ENCODE data around the gene ZMYND11. TPM values are rescaled to one million over a fixed set of nuclear protein-coding genes. Genes with fewer than 3 reads are reported as not detected.
"Not testable (repeated sequence)": the region's sequence is repeated elsewhere in the genome, so short reads cannot be mapped to it uniquely, and the experiment has no call there.

Gene ZMYND11
- total RNA-seq, 1 experiment from 2014 or later: 36.9 TPM

DNA sequence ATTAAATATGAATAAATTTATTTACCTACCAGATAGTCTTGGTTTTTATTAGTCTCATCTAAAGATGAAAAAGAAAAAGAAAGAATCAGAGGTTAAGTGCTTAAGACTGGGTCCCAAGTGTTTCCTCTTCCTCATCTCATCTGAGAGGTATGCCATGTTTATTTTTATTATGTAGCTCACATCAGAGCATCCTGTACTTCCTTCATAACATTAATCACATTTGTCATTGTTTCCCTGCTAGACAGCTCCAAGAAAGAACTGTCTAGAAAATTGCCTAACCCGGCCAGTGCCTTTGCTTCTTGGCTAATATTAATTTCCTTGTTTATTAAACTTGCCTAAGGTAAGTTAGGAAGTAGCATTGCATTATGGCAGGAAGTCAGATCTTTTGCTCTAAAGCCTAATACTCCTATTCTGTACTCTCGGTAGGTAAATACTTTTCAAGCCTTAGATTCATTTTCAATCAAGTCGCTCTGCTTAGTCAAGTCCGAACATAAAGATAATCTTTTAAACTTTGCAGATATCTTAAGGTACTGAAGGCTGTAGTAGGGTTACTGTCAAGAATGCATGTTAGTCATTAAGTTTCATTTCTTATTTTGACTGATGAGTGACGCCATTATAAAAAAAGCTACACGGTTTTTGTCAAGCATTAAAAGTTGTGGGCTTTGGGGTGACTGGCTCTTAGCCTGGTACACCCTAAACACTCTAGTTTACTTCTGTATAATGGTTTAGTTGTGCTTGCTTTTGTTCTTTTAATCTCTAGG, 47.4 kb downstream of the ZMYND11 start:
- DNase-seq (ENCODE audit: low read depth, low spot score): no peak
- in situ Hi-C loops (cut with HindIII; ENCODE audit: low pct_unique_long_range_greater_than_20kb, low sequenced_read_pairs): no loop called here

DNA sequence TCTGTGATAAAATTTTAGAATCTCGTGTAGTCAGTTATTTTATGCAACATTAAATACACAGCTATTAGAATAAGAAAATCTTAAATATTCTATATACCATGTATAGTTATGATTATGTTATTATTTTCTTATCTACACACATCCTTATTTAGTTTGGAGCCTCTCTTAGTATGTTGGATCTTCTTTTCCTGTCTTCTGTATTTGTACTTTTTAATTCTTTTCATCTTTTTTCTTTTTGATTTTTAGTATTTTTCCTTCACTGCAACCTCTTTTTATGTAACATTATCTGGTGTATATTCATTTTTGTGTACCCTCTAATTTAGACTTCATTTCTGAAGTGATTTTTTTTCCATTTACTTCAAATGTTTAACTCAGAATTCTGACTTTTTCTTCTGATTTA, 48.9 kb downstream of the ZMYND11 start:
- in situ Hi-C loops (cut with HindIII; ENCODE audit: low pct_unique_long_range_greater_than_20kb, low sequenced_read_pairs): no loop called here
- no peak for DNase-seq (ENCODE audit: low read depth, low spot score)

- in situ Hi-C loops (cut with HindIII; ENCODE audit: low pct_unique_long_range_greater_than_20kb, low sequenced_read_pairs): no loop called here
- DNase-seq (ENCODE audit: low read depth, low spot score): no peak
These were observed 49.7 kb downstream of the ZMYND11 start for GRCh38 chr10:184911-185310.

GRCh38 chr10:185571-185970, 50.3 kb downstream of the ZMYND11 start:
- in situ Hi-C loops (cut with HindIII; ENCODE audit: low pct_unique_long_range_greater_than_20kb, low sequenced_read_pairs); DNase-seq (ENCODE audit: low read depth, low spot score): not testable (repeated sequence)

DNA sequence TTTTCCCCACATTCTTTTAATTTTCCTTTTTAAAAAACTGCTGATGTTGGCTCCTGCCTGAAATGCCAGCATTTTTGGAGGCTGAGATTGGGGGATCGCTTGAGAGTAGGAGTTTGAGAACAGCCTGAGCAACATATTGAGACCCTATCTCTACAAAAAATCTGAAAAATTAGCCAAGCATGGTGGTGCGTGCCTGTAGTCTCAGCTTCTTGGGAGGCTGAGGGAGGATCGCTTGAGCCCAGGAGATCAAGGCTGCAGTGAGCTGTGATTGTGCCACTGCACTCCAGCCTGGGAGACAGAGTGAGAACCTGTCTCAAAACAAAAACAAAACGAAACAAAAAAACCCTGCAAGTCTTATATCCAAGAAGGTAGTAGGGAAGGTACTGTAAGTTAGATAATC, 51.7 kb downstream of the ZMYND11 start:
- DNase-seq (ENCODE audit: low read depth, low spot score): no peak
- in situ Hi-C loops (cut with HindIII; ENCODE audit: low pct_unique_long_range_greater_than_20kb, low sequenced_read_pairs): no loop called here

- in situ Hi-C loops (cut with HindIII; ENCODE audit: low pct_unique_long_range_greater_than_20kb, low sequenced_read_pairs): no loop called here
- DNase-seq (ENCODE audit: low read depth, low spot score): no peak
These were observed 53.3 kb downstream of the ZMYND11 start for GRCh38 chr10:188546-188945.

DNA sequence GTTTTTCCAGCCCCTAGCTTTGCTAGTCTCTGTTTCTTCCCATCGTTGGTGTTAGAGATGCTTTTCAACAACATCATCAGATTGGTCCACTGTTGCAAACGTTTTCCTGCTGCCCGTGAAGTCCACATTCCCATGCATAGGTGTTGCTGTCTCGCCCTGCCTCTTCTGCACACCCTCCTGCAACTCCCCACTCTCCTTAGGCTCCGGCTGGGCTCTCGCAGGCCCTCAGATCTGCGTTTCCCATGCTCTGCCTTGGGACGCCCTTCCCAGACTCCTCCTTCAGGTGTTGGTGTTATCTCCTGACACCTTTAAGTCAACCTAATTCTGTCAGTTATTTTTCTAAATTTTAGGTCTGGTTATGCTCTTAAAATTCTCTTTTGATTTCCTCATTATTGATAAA, 55.0 kb downstream of the ZMYND11 start:
- in situ Hi-C loops (cut with HindIII; ENCODE audit: low pct_unique_long_range_greater_than_20kb, low sequenced_read_pairs): no loop called here
- DNase-seq (ENCODE audit: low read depth, low spot score): no peak

GRCh38 chr10:191703-192518, 56.7 kb downstream of the ZMYND11 start:
- in situ Hi-C loops (cut with HindIII; ENCODE audit: low pct_unique_long_range_greater_than_20kb, low sequenced_read_pairs): no loop called here
- DNase-seq (ENCODE audit: low read depth, low spot score): no peak

DNA sequence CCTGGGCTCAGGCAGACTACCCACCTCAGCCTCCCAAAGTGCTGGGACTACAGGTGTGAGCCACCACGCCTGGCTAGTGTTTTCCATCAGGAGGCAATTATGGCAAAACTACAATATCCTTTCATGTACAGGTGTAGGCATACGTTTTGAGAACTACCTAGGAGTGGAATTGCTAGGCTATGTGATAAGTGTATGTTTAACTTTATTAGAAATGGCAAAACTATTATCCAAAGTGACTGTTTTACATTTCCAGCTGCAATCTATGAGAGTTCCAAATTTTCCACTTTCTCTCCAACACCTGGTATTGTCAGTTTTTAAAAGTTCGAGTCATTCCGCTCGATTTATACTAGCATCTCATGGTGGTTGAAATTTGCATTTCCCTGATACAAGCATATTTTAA, 59.0 kb downstream of the ZMYND11 start:
- in situ Hi-C loops (cut with HindIII; ENCODE audit: low pct_unique_long_range_greater_than_20kb, low sequenced_read_pairs): no loop called here
- no peak for DNase-seq (ENCODE audit: low read depth, low spot score)

DNA sequence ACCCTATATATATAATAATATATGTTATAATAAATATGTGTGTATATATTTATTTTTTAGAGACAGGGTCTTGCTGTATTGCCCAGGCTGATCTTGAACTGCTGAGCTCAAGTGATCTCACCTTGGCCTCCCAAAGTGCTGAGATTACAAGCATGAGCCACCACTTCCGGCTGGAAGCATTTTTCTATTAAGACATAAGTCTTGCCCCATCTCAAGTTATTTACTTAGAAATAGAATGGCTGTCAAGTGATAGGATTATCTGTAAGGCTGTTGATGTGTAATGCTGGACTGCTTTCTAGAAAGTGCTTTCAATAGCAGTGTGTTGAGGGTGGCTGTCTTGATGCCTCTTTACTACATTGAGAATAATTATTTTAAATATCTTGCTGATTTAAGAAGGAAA, 65.2 kb downstream of the ZMYND11 start:
- in situ Hi-C loops (cut with HindIII; ENCODE audit: low pct_unique_long_range_greater_than_20kb, low sequenced_read_pairs): no loop called here
- no peak for DNase-seq (ENCODE audit: low read depth, low spot score)

DNA sequence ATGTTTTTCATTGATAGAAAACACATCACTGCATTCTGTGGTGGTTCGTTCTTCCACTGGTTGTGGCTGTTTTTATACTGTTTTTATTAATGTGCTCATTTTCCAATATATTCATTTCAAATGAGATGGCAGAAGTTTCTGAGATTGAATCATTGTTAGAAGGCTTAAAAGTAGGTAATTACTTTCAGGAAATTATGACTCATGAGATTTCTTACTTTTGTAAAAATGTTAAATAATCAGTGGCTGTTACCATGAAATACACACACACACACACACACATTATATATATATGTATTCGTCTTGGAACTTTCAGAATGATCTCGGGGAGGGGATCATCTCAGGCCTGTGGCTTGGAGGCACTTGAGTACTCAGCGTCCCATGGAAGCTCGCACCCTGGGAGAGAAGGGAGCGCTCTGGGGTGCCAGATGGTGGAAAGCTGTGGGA, 66.1 kb downstream of the ZMYND11 start:
- in situ Hi-C loops (cut with HindIII; ENCODE audit: low pct_unique_long_range_greater_than_20kb, low sequenced_read_pairs): no loop called here
- DNase-seq (ENCODE audit: low read depth, low spot score): no peak

- in situ Hi-C loops (cut with HindIII; ENCODE audit: low pct_unique_long_range_greater_than_20kb, low sequenced_read_pairs): no loop called here
- DNase-seq (ENCODE audit: low read depth, low spot score): no peak
These were observed 73.4 kb downstream of the ZMYND11 start for GRCh38 chr10:208616-209015.

DNA sequence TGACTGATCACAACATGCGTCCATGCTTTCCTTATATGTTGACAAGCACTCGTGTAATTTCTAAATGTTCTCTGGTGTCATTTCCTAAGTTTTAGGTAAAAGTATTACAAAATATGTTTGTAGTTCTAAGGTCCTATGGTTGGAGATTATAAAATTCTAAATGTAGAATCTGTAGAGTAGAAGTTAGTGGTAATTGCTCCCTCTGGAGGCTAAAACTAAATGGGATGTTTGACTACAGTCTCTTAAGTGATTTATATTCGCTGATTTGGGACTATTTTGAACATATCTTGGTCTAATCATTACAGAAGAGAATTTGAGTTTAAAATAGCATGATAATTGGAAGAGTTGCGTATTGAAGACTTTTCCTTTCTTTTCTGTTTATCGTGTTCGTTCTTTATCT, 74.1 kb downstream of the ZMYND11 start:
- DNase-seq (ENCODE audit: low read depth, low spot score): peak; percentile 21
- in situ Hi-C loops (cut with HindIII; ENCODE audit: low pct_unique_long_range_greater_than_20kb, low sequenced_read_pairs): no loop called here

- in situ Hi-C loops (cut with HindIII; ENCODE audit: low pct_unique_long_range_greater_than_20kb, low sequenced_read_pairs): no loop called here
These were observed 75.0 kb downstream of the ZMYND11 start for GRCh38 chr10:210297-210696.

DNA sequence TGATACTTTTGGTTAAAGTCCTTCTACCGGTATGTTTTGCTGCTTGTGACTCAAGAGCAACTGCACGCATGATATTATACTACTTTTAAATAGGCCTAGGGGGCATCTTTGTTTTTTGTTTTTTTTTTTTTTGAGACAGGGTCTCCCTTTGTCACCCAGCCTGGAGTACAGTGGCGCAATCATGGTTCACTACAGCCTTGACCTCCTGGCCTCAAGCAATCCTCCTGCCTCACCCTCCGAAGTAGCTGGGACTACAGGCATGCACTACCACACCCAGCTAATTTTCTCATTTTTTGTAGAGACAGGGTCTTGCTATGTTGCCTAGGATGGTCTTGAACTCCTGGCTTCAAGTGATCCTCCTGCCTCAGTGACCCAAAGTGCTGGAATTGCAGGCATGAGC, 80.2 kb downstream of the ZMYND11 start:
- no peak for DNase-seq (ENCODE audit: low read depth, low spot score)
- in situ Hi-C loops (cut with HindIII; ENCODE audit: low pct_unique_long_range_greater_than_20kb, low sequenced_read_pairs): no loop called here

More at GRCh38 chr10:210297-210696, 75.0 kb downstream of the ZMYND11 start:
- no peak for DNase-seq (ENCODE audit: low read depth, low spot score)

DNA sequence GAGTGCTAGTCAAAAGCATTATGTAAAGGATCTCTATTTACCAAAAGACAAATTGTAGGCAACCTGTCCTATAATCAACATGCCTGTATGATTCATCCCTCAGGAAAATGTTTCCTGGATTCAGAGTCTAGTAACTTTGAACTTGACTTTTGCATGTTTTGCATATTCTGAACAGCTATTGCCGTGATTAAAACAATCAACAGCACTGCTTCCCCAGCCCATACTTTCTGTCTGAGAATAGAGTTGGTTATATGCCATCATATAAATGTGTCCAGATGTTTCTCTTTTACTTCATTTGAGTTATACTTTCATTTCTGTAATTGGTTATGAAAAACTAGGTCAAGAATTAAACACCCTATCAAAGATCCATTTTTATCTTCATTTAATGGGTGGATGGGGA, 83.5 kb downstream of the ZMYND11 start:
- no peak for DNase-seq (ENCODE audit: low read depth, low spot score)

GRCh38 chr10:219731-220472, 84.6 kb downstream of the ZMYND11 start:
- in situ Hi-C loops (cut with HindIII; ENCODE audit: low pct_unique_long_range_greater_than_20kb, low sequenced_read_pairs): no loop called here

More for the DNA sequence above, 83.5 kb downstream of the ZMYND11 start:
- in situ Hi-C loops (cut with HindIII; ENCODE audit: low pct_unique_long_range_greater_than_20kb, low sequenced_read_pairs): no loop called here

DNA sequence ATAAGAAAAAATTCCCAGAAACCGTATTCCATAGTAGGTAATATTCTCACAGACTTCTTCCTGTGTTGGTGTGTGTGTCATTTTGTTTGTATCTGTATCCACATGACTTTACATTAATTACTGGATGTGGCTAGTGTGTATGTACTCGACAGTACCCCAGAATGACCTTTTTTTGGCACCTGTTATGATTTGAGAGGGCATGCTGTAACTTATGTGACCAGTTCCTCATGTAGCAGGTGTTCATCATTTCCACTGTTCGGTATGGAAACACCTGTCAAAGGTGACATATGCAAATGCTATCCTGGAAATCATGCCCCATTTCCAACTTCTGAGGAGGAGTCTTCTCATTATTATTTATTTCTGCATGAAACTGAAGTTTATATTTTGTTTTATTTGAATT, 89.3 kb downstream of the ZMYND11 start:
- DNase-seq (ENCODE audit: low read depth, low spot score): no peak
- in situ Hi-C loops (cut with HindIII; ENCODE audit: low pct_unique_long_range_greater_than_20kb, low sequenced_read_pairs): no loop called here

More at GRCh38 chr10:219731-220472, 84.6 kb downstream of the ZMYND11 start:
- DNase-seq (ENCODE audit: low read depth, low spot score): no peak

All from SK-MEL-5 (cell line).